Spleen (tissue), 11 donors: ENCODE results near the gene TMEM63B. TPM values are rescaled to one million over a fixed set of nuclear protein-coding genes. Genes with fewer than 3 reads are reported as not detected.
A peak's percentile ranks its signal among the peaks of the same experiment; 100 is the strongest.

ENCODE experiments used
- DNase-seq: peaks from one replicate; pipeline ENCODE4 v3.0.0-alpha.2; 2020
- H3K27ac ChIP-seq, 8 donors: fragments of 200-600 bp; sonication (generic) in 7 of 8; 1 replicate in 4 of 8; 2 replicates in 4 of 8; pipeline versions ENCODE4 v1.5.0 to v1.8.0; 2016 to 2021; ENCODE audit warnings: inconsistent platforms in 4 of 8, mild to moderate bottlenecking in 4 of 8, moderate library complexity in 1 of 8
- H3K27me3 ChIP-seq, 7 donors: fragments of 200-600 bp; sonication (generic) in 6 of 7; replicated peaks in 1 of 7; 1 replicate in 4 of 7; 2 replicates in 3 of 7; pipeline versions ENCODE4 v1.5.0 to v1.8.0; 2016 to 2021; ENCODE audit warnings: inconsistent platforms in 3 of 7, mild to moderate bottlenecking in 1 of 7
- H3K36me3 ChIP-seq, 6 donors: fragments of 200-600 bp; sonication (generic) in 5 of 6; 1 replicate in 4 of 6; 2 replicates in 2 of 6; pipeline versions ENCODE4 v1.5.0 to v1.8.0; 2016 to 2021; ENCODE audit warnings: inconsistent platforms in 2 of 6
- H3K4me1 ChIP-seq, 6 donors: fragments of 200-600 bp; sonication (generic) in 5 of 6; 1 replicate in 3 of 6; 2 replicates in 3 of 6; pipeline versions ENCODE4 v1.5.0 to v1.8.0; 2016 to 2021; ENCODE audit warnings: inconsistent platforms in 3 of 6
- H3K4me3 ChIP-seq, 8 donors: fragments of 200-600 bp; sonication (generic) in 7 of 8; 1 replicate in 4 of 8; 2 replicates in 4 of 8; pipeline versions ENCODE4 v1.5.0 to v1.8.0; 2016 to 2021; ENCODE audit warnings: inconsistent platforms in 4 of 8, mild to moderate bottlenecking in 4 of 8, moderate library complexity in 2 of 8
- H3K9me3 ChIP-seq, 8 donors: fragments of 200-600 bp; sonication (generic) in 7 of 8; 1 replicate in 4 of 8; 2 replicates in 4 of 8; pipeline versions ENCODE4 v1.5.0 to v1.8.0; 2016 to 2021; ENCODE audit warnings: inconsistent platforms in 4 of 8
- POLR2A ChIP-seq, 3 donors: fragments of 450-650 bp; IDR thresholded peaks; one replicate each; pipeline ENCODE4 v1.5.1; 2017; ENCODE audit warnings: antibody characterized with exemption in 3 of 3, mild to moderate bottlenecking in 1 of 3
- POLR2AphosphoS5 ChIP-seq, 3 donors: sonication (generic); formaldehyde crosslinking; IDR thresholded peaks; one replicate each; pipeline ENCODE4 v1.5.1; 2017; ENCODE audit warnings: antibody characterized with exemption in 3 of 3
- WGBS, 5 donors: extraction: QIAGEN DNeasy Blood & Tissue Kit in 3 of 5; methylation state at CpG; one replicate each; pipeline versions ENCODE4 v1.1.5 to v1.1.7; 2013 to 2018; 5-methylcytosine and 5-hydroxymethylcytosine counted together
- intact Hi-C: fragments of 100-400 bp; cut with DNase I; formaldehyde crosslinking; loops from one replicate; pipeline ENCODE4 v1.15.0; 2023; ENCODE audit warnings: low total_unique reads
- polyA plus RNA-seq, 3 donors: library from polyadenylated mRNA; stranded (reverse); fragments of 200-250 nt; gene quantifications; one replicate each; pipeline ENCODE4 v1.2.1, GENCODE V29; 2013
- total RNA-seq, 7 donors: library from RNA; depleted of rRNA in 3 of 7; stranded (reverse); fragments of >200 nt in 3 of 7; fragmentation: NEBNext Ultra II Directional in 4 of 7; extraction: Animal tissue kit (Norgen Biotek cat#: 25700) in 4 of 7; gene quantifications; one replicate each; pipeline versions ENCODE4 v1.1.0 to v1.2.1, GENCODE V29; 2016 to 2021
- TF ChIP-seq, protein P1 (sequence below), 11 experiments: fragments of 200-600 bp in 7 of 11; fragments of 450-650 bp in 4 of 11; sonication (generic) in 4 of 11; IDR thresholded peaks in 8 of 11; conservative IDR thresholded peaks in 3 of 11; 1 replicate in 7 of 11; 2 replicates in 4 of 11; pipeline versions ENCODE4 v1.4.0 to v1.8.0; 2016 to 2021; ENCODE audit warnings: antibody characterized with exemption in 11 of 11, inconsistent platforms in 4 of 11, mild to moderate bottlenecking in 1 of 11
- donor health status: healthy with polysubstance abuse.
- donor health status: DM: no; HTN: no; CAD: no; lungs with moderate emphysema.
- donor health status: DM: no; HTN: no; CAD: no.
- donor health status: Bipolar disorder and iron deficiency.
- donor health status: healthy.
- donor health status: DM: no; HTN: no; CAD: no.
- donor health status: DM: yes; HTN: yes; CAD: no.

The TMEM63B gene
- total and polyA plus RNA-seq, 10 donors = 2.8 to 24.8 (median 18.3) TPM

- Histone ChIP-seq H3K4me3 (no peak overlapping the region), H3K9me3 (no peaks in the 10 kb centered on the region), H3K27me3 (no peaks in the 10 kb centered on the region), H3K4me1 (peaks cover 0 to 38% (median 23%) of the 10 kb centered on the region in 6 donors), H3K27ac (no peak overlapping the region), H3K36me3 (peaks cover 0 to 56% (median 3%) of the 10 kb centered on the region in 6 donors)
- 77 to 86% (median 81%) methylated on average over 4 of the region's 4 CpGs for WGBS, 5 donors
- DNase-seq = no peak
- intact Hi-C loops = no loop called here
- TF ChIP-seq, protein P1, sequence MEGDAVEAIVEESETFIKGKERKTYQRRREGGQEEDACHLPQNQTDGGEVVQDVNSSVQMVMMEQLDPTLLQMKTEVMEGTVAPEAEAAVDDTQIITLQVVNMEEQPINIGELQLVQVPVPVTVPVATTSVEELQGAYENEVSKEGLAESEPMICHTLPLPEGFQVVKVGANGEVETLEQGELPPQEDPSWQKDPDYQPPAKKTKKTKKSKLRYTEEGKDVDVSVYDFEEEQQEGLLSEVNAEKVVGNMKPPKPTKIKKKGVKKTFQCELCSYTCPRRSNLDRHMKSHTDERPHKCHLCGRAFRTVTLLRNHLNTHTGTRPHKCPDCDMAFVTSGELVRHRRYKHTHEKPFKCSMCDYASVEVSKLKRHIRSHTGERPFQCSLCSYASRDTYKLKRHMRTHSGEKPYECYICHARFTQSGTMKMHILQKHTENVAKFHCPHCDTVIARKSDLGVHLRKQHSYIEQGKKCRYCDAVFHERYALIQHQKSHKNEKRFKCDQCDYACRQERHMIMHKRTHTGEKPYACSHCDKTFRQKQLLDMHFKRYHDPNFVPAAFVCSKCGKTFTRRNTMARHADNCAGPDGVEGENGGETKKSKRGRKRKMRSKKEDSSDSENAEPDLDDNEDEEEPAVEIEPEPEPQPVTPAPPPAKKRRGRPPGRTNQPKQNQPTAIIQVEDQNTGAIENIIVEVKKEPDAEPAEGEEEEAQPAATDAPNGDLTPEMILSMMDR (IDR thresholded peaks at IDR 0.05 in 8 of 11, conservative IDR thresholded peaks at IDR 0.05 in 3 of 11) = no peak
Observed at GRCh38 chr6:44101832-44102231, 25.5 kb upstream of the TMEM63B start.

DNA sequence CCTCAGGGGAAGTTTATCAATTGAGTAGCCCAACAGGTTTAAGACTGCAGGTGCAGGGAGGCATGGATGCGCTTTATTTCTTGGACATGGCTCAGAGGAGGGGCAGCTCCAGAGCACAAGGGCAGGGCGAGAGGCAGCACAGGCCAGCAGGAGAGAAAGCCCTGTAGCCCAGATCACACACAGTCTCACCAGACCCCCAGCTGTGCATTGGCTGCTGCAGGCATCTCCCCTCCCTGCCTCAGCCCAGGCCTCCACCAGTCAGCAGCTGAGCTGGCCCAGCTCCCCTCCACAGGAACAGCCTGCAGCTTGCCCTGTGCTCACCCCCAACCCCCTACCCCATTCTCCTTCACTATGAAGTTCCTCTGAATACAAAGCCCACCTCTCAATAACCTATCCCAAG is 24.8 kb upstream of the TMEM63B start:
- intact Hi-C loops = no loop called here
- H3K4me1 ChIP-seq = peaks cover 0 to 33% (median 23%) of the 10 kb centered on the region in 6 donors
- TF ChIP-seq, protein P1 (IDR thresholded peaks at IDR 0.05 in 8 of 11, conservative IDR thresholded peaks at IDR 0.05 in 3 of 11) = no peak
- TF ChIP-seq POLR2AphosphoS5 (IDR thresholded peaks at IDR 0.05) = no peak
- no peak for TF ChIP-seq POLR2A (IDR thresholded peaks at IDR 0.05)
- DNase-seq = no peak
- H3K27me3 ChIP-seq = no peaks in the 10 kb centered on the region
- H3K36me3 ChIP-seq = peaks cover 0 to 63% (median 3%) of the 10 kb centered on the region in 6 donors
- 80 to 100% (median 95%) methylated on average over 2 of the region's 2 CpGs for WGBS, 5 donors
- no peak overlapping the region for H3K4me3 ChIP-seq
- no peak overlapping the region for H3K27ac ChIP-seq
- no peaks in the 10 kb centered on the region for H3K9me3 ChIP-seq

DNA sequence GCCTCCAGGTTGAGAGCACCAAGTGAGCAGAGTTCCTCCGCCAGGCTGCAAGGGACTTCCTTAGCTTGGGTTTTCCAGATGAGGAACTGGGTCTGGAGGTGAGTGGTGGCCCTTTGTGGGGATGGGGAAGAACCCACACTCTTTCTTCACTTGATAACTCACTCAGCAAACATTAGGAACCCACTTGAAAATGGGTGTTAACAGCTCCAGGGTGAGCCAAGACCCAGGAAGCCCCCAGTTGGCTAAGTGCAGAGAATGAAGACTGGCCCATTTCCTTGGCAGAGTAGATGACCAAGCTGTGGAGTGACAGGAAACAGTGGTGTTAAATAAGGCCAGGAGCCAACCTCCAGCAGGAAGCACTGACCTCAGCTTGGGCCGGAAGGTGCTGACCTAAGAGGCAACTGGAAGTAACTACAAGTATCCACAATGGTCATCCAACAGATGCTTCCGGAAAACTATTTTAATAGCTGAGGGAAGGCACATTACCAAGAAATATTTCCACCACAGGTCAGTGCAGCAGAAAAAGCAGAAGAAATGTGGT is 22.8 kb upstream of the TMEM63B start:
- H3K27ac ChIP-seq = peak overlapping the region in 7 of 8 donors; percentile 47 to 76 (median 58)
- intact Hi-C loops = no loop called here
- H3K27me3 ChIP-seq = no peaks in the 10 kb centered on the region
- no peaks in the 10 kb centered on the region for H3K9me3 ChIP-seq
- no peak for DNase-seq
- WGBS, 5 donors = 43 to 72% (median 57%) methylated on average over 3 of the region's 3 CpGs
- H3K4me1 ChIP-seq = peaks cover 0 to 33% (median 23%) of the 10 kb centered on the region in 6 donors
- peaks cover 0 to 74% (median 9%) of the 10 kb centered on the region in 6 donors for H3K36me3 ChIP-seq
- H3K4me3 ChIP-seq = no peak overlapping the region
- TF ChIP-seq, protein P1 (IDR thresholded peaks at IDR 0.05 in 8 of 11, conservative IDR thresholded peaks at IDR 0.05 in 3 of 11) = no peak
- peak in 2 of 3 donors; percentile 39 to 91 for TF ChIP-seq POLR2AphosphoS5 (IDR thresholded peaks at IDR 0.05)

DNA sequence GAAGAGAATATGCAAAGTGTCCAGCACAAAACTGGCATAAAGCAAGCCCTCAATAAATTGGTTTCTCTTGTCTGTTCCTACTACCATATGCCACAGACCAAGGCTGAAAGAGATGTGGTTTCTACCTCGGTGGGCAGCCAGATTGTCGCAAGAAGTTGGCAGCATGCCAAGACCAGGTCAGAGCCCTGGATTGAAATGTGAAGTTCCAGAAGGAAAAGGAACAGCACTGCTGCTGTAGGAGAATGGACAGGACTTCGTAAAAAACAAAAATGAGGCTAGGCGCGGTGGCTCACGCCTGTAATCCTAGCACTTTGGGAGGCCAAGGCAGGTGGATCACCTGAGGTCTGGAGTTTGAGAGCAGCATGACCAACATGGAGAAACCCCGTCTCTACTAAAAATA is 22.2 kb upstream of the TMEM63B start:
- Histone ChIP-seq H3K4me3 (no peak overlapping the region), H3K27ac (peak overlapping the region in 7 of 8 donors; percentile 47 to 76 (median 58)), H3K9me3 (no peaks in the 10 kb centered on the region), H3K4me1 (peaks cover 0 to 33% (median 23%) of the 10 kb centered on the region in 6 donors), H3K36me3 (peaks cover 0 to 74% (median 12%) of the 10 kb centered on the region in 6 donors), H3K27me3 (no peaks in the 10 kb centered on the region)
- no peak for DNase-seq
- TF ChIP-seq POLR2A (IDR thresholded peaks at IDR 0.05) (no peak), POLR2AphosphoS5 (IDR thresholded peaks at IDR 0.05) (no peak)
- TF ChIP-seq, protein P1 (IDR thresholded peaks at IDR 0.05 in 8 of 11, conservative IDR thresholded peaks at IDR 0.05 in 3 of 11) = no peak
- 64 to 76% (median 67%) methylated on average over 7 of the region's 7 CpGs for WGBS, 5 donors
- intact Hi-C loops = no loop called here
